ENCODE data around the gene CHMP1A. TPM values are rescaled to one million over a fixed set of nuclear protein-coding genes. Genes with fewer than 3 reads are reported as not detected.

CHMP1A gene
- total RNA-seq, 1 experiment from 2014 or later, result 158 TPM

GRCh38 chr16:89615596-89616090 lies 41.9 kb downstream of the CHMP1A start:
- no peaks in the 10 kb centered on the region for H3K9me3 ChIP-seq (ENCODE audit: control insufficient read depth in 1 of 2, insufficient read depth in 1 of 2, low read depth in 1 of 2, low read length in 2 of 2)
- no peaks in the 10 kb centered on the region for H3K36me3 ChIP-seq (ENCODE audit: control insufficient read depth in 1 of 2, insufficient read depth in 2 of 2, low read length in 2 of 2)
- no peaks in the 10 kb centered on the region for H3K79me2 ChIP-seq (ENCODE audit: insufficient read depth, low read length)
- no TSS peak for BruUV-seq (replicated peaks)
- DNase-seq (ENCODE audit: low read depth, low spot score) (no peak), ATAC-seq (peak; percentile 85)
- no peaks in the 10 kb centered on the region for H3K27me3 ChIP-seq (ENCODE audit: insufficient read depth, low read length)
- H4K20me1 ChIP-seq (ENCODE audit: insufficient read depth), result no peaks in the 10 kb centered on the region
- ChIA-PET POLR2A (interaction anchor here (0.8 kb wide), 1 partner anchor 13 kb away, joined by 3 read pairs; no protein-coding TSS in a partner anchor), CTCF (interaction anchor here (0.6 to 2.6 kb wide), 7 partner anchors 8 to 126 kb away, joined by 3 to 17 read pairs (median 4); partner anchors contain the start of gene ANKRD11), RAD21 (ENCODE audit: low non-redundant PET in 1 of 2, low total read pairs in 2 of 2, uncharacterized antibody in 2 of 2, unreplicated experiment in 2 of 2) (interaction anchor here (0.7 to 0.9 kb wide), 2 partner anchors 26 to 48 kb away, joined by 4 read pairs; no protein-coding TSS in a partner anchor)
- peak; percentile 77 to 94 (median 93) for TF ChIP-seq CTCF (IDR thresholded peaks at IDR 0.05 in 2 of 3, conservative IDR thresholded peaks at IDR 0.05 in 1 of 3; ENCODE audit: borderline replicate concordance in 1 of 3, insufficient read depth in 1 of 3, low read depth in 2 of 3, low read length in 2 of 3)
- no peak for TF ChIP-seq EZH2phosphoT487 (IDR thresholded peaks at IDR 0.05; ENCODE audit: borderline replicate concordance)
- H3K4me1 ChIP-seq (ENCODE audit: control insufficient read depth in 1 of 2, insufficient read depth in 2 of 2, low read length in 2 of 2), result peaks cover 7 to 15% of the 10 kb centered on the region in 2 experiments; a peak in 3 of 4 replicates
- H2AFZ ChIP-seq (ENCODE audit: low read depth, low read length, poor library complexity, severe bottlenecking), result no peak overlapping the region
- peak overlapping the region; percentile 16 for H3K4me2 ChIP-seq (ENCODE audit: low read length)
- no peak overlapping the region for H3K9ac ChIP-seq (ENCODE audit: low read length)
- no peak overlapping the region for H3K27ac ChIP-seq (ENCODE audit: low read depth, low read length)
- H3K4me3 ChIP-seq (replicated peaks in 1 of 2; ENCODE audit: low read depth in 1 of 2, low read length in 2 of 2), result no peak overlapping the region
- intact Hi-C loops (cut with micrococcal nuclease), result loop anchor here (1.0 kb wide), 1 partner anchor 26 kb away; no protein-coding TSS in a partner anchor
- H3K9me2 ChIP-seq (ENCODE audit: insufficient read depth), result no peaks in the 10 kb centered on the region

GRCh38 chr16:89615176-89615575 lies 42.3 kb downstream of the CHMP1A start:
- no peak overlapping the region for H2AFZ ChIP-seq (ENCODE audit: low read depth, low read length, poor library complexity, severe bottlenecking)
- no peaks in the 10 kb centered on the region for H3K36me3 ChIP-seq (ENCODE audit: control insufficient read depth in 1 of 2, insufficient read depth in 2 of 2, low read length in 2 of 2)
- intact Hi-C loops (cut with micrococcal nuclease), result loop anchor here (1.0 kb wide), 1 partner anchor 26 kb away; no protein-coding TSS in a partner anchor
- ATAC-seq (peak; percentile 26), DNase-seq (ENCODE audit: low read depth, low spot score) (no peak)
- no peaks in the 10 kb centered on the region for H3K9me3 ChIP-seq (ENCODE audit: control insufficient read depth in 1 of 2, insufficient read depth in 1 of 2, low read depth in 1 of 2, low read length in 2 of 2)
- RAD21 ChIA-PET (ENCODE audit: low non-redundant PET in 1 of 2, low total read pairs in 2 of 2, uncharacterized antibody in 2 of 2, unreplicated experiment in 2 of 2), result interaction anchor here in 1 of 2 experiments (0.9 kb wide), 1 partner anchor 27 kb away, joined by 4 read pairs; no protein-coding TSS in a partner anchor
- TF ChIP-seq ELF1 (IDR thresholded peaks at IDR 0.05; ENCODE audit: borderline replicate concordance, low read depth), result no peak
- no peak for TF ChIP-seq CEBPB (IDR thresholded peaks at IDR 0.05; ENCODE audit: low read depth)
- no peak for TF ChIP-seq EZH2 (IDR thresholded peaks at IDR 0.05)
- no peak for TF ChIP-seq RAD21 (IDR thresholded peaks at IDR 0.05; ENCODE audit: low read depth)
- TF ChIP-seq REST (IDR thresholded peaks at IDR 0.05; ENCODE audit: low read depth), result no peak
- TF ChIP-seq SP1 (IDR thresholded peaks at IDR 0.05; ENCODE audit: low read depth), result no peak
- TF ChIP-seq POLR2AphosphoS5 (IDR thresholded peaks at IDR 0.05; ENCODE audit: low read depth, low read length), result no peak
- TF ChIP-seq MAX (IDR thresholded peaks at IDR 0.05), result no peak
- TF ChIP-seq EZH2phosphoT487 (IDR thresholded peaks at IDR 0.05; ENCODE audit: borderline replicate concordance), result no peak
- no peak for TF ChIP-seq ZNF274 (IDR thresholded peaks at IDR 0.05; ENCODE audit: low read depth, low read length)
- no peak for TF ChIP-seq ZFX (IDR thresholded peaks at IDR 0.05)
- peak overlapping the region; percentile 16; the same call in 1 of the 2 replicates for H3K4me2 ChIP-seq (ENCODE audit: low read length)
- no peaks in the 10 kb centered on the region for H3K79me2 ChIP-seq (ENCODE audit: insufficient read depth, low read length)
- POLR2A ChIA-PET, result interaction anchor here (0.8 kb wide), 1 partner anchor 13 kb away, joined by 3 read pairs; no protein-coding TSS in a partner anchor
- no peak overlapping the region for H3K27ac ChIP-seq (ENCODE audit: low read depth, low read length)
- no peaks in the 10 kb centered on the region for H3K27me3 ChIP-seq (ENCODE audit: insufficient read depth, low read length)
- no TSS peak for BruUV-seq (replicated peaks)
- H3K9ac ChIP-seq (ENCODE audit: low read length), result no peak overlapping the region
- CTCF ChIA-PET, result interaction anchor here (0.6 to 2.6 kb wide), 9 partner anchors 13 to 376 kb away, joined by 3 to 17 read pairs (median 4); partner anchors contain the start of gene SPATA33
- peaks cover 7 to 18% of the 10 kb centered on the region in 2 experiments; a peak in 3 of 4 replicates for H3K4me1 ChIP-seq (ENCODE audit: control insufficient read depth in 1 of 2, insufficient read depth in 2 of 2, low read length in 2 of 2)
- H4K20me1 ChIP-seq (ENCODE audit: insufficient read depth), result no peaks in the 10 kb centered on the region
- H3K9me2 ChIP-seq (ENCODE audit: insufficient read depth), result no peaks in the 10 kb centered on the region
- H3K4me3 ChIP-seq (replicated peaks in 1 of 2; ENCODE audit: low read depth in 1 of 2, low read length in 2 of 2), result no peak overlapping the region

All from HCT116 (cell line).